OCI-M2 (cell line): ENCODE measurements around the gene API5.
A peak's percentile ranks its signal among the peaks of the same experiment; 100 is the strongest.
"Not testable (repeated sequence)": the region's sequence is repeated elsewhere in the genome, so short reads cannot be mapped to it uniquely, and the experiment has no call there.

ENCODE experiments used
- DNase-seq: peaks from one replicate; lab custom pipeline; 2025; ENCODE audit not compliant: unreplicated experiment; lab: John Stamatoyannopoulos, UW

Gene API5

GRCh38 chr11:43311791-43312607, at the start of gene API5:
TSS of gene API5 (plus strand) at chr11:43311996. CDS start at chr11:43312128, 132 bp downstream.
- DNase-seq: peak; percentile 21

DNA sequence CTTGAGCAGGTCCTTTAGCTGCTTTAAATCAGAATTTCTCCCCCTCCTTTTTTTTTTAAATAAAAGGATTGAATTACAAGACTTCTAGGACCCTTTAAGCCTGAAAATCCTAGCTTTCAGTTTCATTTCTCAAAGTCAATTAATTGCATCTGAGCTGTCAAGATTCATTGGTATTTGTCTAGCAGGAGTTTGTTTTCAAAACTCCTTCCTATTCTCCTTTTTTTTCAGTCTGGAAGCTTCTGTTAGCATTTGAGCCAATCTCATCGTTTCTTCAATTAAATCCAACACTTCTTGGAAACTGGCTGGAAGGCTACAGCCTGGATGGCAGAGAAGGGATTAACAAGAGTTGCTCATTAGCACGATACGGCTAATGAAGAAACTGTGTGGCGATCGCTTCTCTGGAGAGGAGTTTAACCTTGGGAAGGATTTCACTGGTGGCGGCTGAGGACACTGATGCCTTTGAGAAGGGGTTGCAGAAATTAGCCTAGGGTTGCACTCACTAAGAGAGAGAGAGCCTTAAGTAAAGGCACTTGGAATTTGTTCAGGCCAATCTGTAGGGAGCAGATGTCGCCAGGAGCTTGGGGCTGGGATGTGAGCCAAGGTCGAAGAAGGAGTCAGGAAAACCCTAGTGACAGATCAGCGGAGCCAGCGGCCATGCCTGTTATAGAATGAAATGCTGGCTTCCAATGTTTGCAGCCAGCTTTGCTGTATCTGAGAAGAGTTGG, 43.8 kb upstream of the API5 start:
- no peak for DNase-seq

DNA sequence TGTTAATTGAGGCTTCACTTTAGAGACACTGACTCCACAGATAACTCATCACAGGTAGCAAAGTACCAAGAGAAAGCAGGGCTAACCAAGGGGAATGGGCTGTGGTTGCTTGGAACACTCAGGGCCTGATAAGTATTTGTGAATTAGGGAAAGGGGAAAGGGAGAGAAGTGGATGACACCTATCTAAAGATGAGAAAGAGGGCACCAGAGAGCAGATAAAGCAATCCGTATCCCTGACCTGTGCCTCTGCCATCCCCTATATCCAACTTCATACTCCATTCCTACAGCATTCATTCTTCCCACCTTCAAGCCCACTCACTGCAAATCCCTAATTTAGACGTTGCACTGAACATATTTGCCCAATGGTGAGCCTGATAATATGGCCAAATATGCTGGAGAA, 43.0 kb upstream of the API5 start:
- no peak for DNase-seq

GRCh38 chr11:43269254-43269918, 42.4 kb upstream of the API5 start:
- no peak for DNase-seq

DNA sequence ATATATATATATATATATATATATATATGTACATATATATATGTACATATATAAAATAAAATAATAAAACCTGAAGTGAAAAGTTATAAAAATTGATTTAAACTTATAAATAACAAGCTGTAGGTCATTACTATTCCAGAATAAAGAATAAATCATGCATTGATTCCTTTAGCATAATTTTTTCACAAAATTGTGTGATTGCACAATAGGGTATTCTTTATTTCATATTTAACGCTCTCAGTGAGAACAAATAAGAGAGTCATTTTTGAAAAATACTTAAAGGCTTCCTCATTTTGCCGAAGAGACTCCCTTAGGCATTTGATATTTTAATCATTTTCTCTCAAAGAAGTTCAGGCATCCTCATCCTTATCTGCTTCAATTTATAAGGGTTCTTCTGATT, 41.3 kb upstream of the API5 start:
- DNase-seq: no peak

- DNase-seq: no peak
These were observed 33.4 kb upstream of the API5 start for GRCh38 chr11:43278193-43278956.

- no peak for DNase-seq
These were observed 29.0 kb upstream of the API5 start for GRCh38 chr11:43282607-43283440.

DNA sequence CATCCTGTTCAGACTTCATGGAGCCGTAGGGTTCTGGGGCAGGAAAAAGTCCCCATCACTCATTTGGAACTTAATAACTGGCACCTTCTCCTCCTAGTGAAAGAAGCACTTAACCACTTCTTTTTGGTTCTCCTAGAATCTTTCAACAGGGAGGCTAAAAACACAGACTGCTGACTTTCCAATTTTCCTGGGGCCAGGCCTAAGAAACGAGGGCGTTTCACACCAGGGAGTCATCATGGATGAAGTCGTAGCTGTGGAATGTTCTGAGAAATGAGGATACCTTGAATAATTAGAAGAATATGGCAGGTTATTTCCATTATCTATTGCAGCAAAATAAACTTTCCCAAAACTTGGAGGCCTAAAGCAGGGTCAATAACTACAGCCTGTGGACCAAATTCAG, 26.0 kb upstream of the API5 start:
- no peak for DNase-seq

DNA sequence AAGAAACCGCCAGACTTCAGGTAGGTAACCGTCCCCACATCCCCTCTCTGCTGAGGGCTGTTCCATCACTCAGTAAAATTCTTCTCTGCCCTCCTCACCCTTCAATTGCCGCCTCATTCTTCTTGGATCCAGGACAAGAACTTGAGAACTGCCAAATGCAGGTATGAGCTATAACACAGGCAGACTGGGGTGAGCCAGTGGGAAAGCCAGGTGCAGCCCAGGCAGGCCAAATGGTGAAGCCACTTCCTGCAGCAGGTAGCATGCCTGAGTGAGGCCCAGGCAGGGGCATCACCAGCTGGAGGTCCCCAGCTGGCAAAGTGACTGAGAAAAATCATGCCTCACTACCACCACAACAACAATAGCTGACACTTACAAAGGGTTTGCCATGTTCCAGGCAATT, 22.4 kb upstream of the API5 start:
- no peak for DNase-seq

DNA sequence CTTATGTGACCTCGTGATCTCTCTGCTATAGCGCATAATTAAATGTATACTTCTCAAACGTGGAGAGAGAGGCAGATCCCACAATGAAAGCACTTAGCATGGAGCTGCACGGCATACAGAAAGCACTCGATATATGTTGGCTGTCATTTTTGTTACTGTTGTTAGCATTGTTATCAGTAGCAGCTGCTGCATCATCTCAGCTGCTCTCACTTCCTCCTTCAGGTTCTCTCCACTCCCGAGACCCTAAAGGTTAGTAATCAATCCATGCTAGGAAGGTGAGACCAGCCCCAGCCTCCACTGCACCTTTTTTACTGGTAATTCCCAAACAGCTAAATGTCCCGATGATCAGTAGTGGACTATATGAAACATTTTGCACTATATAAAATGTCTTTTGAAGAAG, 13.4 kb upstream of the API5 start:
- DNase-seq: no peak

GRCh38 chr11:43315966-43316365, 4.2 kb downstream of the API5 start:
- no peak for DNase-seq

- DNase-seq: no peak
These were observed 4.7 kb downstream of the API5 start for GRCh38 chr11:43316451-43316850.

- DNase-seq: no peak
These were observed 16.2 kb downstream of the API5 start for GRCh38 chr11:43327987-43328386.

DNA sequence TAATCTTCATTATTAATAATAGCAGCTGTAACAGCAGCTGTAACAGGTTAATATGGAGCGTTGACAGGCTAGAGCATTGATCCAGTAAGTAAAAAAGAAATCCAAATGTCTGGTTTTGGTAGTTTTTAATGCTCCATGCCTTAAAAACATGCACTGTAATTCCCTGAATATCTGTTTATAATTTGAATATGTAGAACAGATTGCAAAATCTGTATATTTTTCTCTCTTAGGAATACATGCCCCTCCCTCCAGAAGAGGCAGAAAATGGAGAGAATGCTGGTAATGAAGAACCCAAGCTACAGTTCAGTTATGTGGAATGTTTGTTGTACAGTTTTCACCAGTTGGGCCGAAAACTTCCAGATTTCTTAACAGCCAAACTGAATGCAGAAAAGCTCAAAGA, 16.7 kb downstream of the API5 start:
- no peak for DNase-seq

- DNase-seq: no peak
These were observed 29.4 kb downstream of the API5 start for GRCh38 chr11:43341159-43341558.

DNA sequence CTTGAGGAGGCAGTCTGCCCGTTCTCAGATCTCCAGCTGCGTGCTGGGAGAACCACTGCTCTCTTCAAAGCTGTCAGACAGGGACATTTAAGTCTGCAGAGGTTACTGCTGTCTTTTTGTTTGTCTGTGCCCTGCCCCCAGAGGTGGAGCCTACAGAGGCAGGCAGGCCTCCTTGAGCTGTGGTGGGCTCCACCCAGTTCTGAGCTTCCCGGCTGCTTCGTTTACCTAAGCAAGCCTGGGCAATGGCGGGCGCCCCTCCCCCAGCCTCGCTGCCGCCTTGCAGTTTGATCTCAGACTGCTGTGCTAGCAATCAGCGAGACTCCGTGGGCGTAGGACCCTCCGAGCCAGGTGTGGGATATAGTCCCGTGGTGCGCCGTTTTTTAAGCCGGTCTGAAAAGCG, 39.6 kb downstream of the API5 start:
- not testable (repeated sequence) for DNase-seq

DNA sequence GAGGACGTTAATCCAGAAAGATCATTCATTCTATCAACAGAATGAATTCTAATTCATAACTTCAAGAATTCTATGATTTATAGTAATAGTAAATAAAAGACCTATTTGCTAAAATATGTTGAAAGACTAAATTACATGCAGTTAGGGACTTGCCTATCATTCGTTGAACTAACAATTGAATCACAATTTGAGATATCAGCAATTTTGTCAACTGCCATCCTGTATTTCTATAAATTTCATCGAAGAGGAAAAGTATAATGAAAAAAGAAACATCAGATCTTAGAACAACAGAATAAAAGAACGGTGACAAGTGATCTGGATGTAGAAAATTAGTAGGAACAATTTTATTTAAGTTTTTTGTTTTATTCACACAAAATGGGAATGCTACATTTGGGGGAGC, 42.5 kb downstream of the API5 start:
- DNase-seq: no peak

GRCh38 chr11:43356336-43356735, 44.5 kb downstream of the API5 start:
- no peak for DNase-seq

- DNase-seq: no peak
These were observed 46.5 kb downstream of the API5 start for GRCh38 chr11:43358279-43358800.

DNA sequence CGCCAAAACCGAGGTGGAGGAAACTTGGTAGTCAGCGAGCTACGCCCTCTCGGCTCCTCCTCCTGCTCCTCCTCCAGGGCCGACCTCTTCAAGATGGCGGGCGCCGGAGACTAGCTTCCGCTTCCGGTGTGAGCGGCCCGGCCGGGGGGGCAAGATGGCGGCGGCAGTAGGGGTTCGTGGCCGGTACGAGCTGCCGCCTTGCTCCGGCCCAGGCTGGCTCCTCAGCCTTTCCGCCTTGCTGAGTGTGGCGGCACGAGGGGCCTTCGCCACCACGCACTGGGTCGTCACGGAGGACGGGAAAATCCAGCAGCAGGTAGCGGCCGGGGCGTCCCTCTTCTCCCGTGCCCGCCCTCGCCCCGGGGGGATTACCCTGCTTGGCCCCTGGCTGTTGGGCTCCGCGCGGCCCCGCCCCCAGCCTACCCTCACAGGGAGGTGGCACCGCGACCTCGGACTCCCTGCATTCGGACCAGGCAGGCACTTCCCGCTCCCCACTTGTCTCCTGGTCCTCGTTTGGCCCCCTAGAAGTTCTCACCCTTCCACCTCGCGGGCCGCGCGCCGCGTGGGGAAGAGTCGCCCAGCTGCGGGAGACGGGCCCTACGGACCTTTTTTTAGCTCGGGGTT, 47.1 kb downstream of the API5 start, which contains the start of gene TTC17:
TTC17 (plus strand) TSS at position 120 of the 621 bp plus-strand sequence; CDS start at position 155, 35 bp downstream.
- DNase-seq: no peak
